Immature natural killer cell (primary cell): ENCODE data around the gene FUT3. TPM values are rescaled to one million over a fixed set of nuclear protein-coding genes. Genes with fewer than 3 reads are reported as not detected.

Source experiments
- DNase-seq, 3 donors: peaks; one replicate each; pipeline ENCODE4 v3.0.0; 2022; ENCODE audit warnings: mixed read lengths in 1 of 3
- H3K27ac Mint-ChIP-seq, 6 donors: one replicate each; pipeline ENCODE4 v1.8.0; 2020; ENCODE audit warnings: mixed read lengths in 6 of 6, mild to moderate bottlenecking in 5 of 6, inconsistent platforms in 4 of 6, moderate library complexity in 3 of 6
- H3K27me3 Mint-ChIP-seq, 3 donors: one replicate each; pipeline ENCODE4 v1.8.0; 2020 to 2021; ENCODE audit warnings: low read depth in 3 of 3, mild to moderate bottlenecking in 3 of 3, mixed read lengths in 3 of 3, moderate library complexity in 3 of 3, inconsistent platforms in 1 of 3
- H3K36me3 Mint-ChIP-seq, 3 donors: one replicate each; pipeline ENCODE4 v1.8.0; 2020; ENCODE audit warnings: mixed read lengths in 3 of 3, inconsistent platforms in 2 of 3, mild to moderate bottlenecking in 2 of 3
- H3K4me1 Mint-ChIP-seq, 2 donors: one replicate each; pipeline ENCODE4 v1.8.0; 2020; ENCODE audit warnings: inconsistent platforms in 2 of 2, mild to moderate bottlenecking in 2 of 2, mixed read lengths in 2 of 2, moderate library complexity in 1 of 2
- H3K4me3 Mint-ChIP-seq, 5 donors: one replicate each; pipeline ENCODE4 v1.8.0; 2020; ENCODE audit warnings: mild to moderate bottlenecking in 5 of 5, mixed read lengths in 5 of 5, inconsistent platforms in 3 of 5, moderate library complexity in 3 of 5
- H3K9me3 Mint-ChIP-seq, 6 donors: one replicate each; pipeline ENCODE4 v1.8.0; 2020; ENCODE audit warnings: mild to moderate bottlenecking in 6 of 6, mixed read lengths in 6 of 6, inconsistent platforms in 4 of 6, moderate library complexity in 3 of 6
- polyA plus RNA-seq, 3 donors: library from polyadenylated mRNA; unstranded; fragments of 300-500 nt; fragmentation: Illumina TruSeq; gene quantifications; one replicate each; pipeline ENCODE4 v1.2.3, GENCODE V29; 2021

Gene FUT3
- polyA plus RNA-seq, 3 donors from 2014 or later = not detected

DNA sequence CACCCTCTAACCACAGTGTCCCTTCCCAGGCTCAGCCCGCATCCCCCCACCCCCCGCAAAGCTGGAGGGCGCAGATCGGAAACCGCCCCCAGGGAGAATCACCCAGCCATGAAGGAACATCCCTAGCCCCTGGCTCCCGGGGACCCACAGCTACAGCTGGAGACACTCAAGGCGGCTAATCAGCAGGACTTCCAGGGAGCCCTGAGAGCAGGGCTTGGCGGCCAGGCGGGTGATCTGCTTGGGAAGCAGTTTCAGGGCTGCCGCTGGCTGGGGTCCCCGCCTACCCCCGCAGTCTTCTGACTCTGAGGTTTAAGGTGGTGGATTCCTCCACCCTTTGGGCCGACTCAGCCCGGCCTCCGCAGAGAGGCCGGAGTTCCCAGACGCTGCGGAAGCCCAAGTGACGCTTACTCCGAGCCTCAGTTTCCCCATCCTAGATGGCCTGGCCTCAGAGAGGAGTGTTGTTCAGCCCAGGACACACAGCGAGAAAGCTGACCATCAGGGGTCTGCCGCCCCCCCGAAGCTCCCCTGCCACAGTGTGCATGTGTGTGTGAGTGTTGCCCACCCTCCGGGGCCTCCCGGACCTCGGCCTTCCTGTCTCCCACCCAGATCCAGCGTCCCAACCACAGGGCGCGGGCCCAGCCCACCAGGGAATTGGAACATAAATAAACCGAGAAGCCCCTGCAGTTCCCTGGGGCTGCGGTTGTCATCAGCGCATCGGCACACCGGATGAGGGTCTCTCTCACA, 21.5 kb downstream of the FUT3 start:
- peak overlapping the region in 2 of 6 donors; percentile 37 to 76 for H3K27ac Mint-ChIP-seq

GRCh38 chr19:5828661-5829566, 22.3 kb downstream of the FUT3 start:
- Mint-ChIP-seq H3K27ac (peak overlapping the region; percentile 87 to 98 (median 92)), H3K27me3 (peaks cover 5 to 18% (median 15%) of the 10 kb centered on the region in 3 donors), H3K4me1 (peaks cover 5 to 21% of the 10 kb centered on the region in 2 donors), H3K4me3 (peak overlapping the region; percentile 89 to 97 (median 93)), H3K9me3 (peaks cover 0 to 1% (median 0%) of the 10 kb centered on the region in 6 donors), H3K36me3 (no peaks in the 10 kb centered on the region)
- no peak for DNase-seq

More for the DNA sequence above, 21.5 kb downstream of the FUT3 start:
- H3K36me3 Mint-ChIP-seq = no peaks in the 10 kb centered on the region
- H3K4me1 Mint-ChIP-seq = peaks cover 5 to 21% of the 10 kb centered on the region in 2 donors
- H3K4me3 Mint-ChIP-seq = peak overlapping the region in 4 of 5 donors; percentile 15 to 57 (median 37)
- no peak for DNase-seq
- peaks cover 0 to 1% (median 0%) of the 10 kb centered on the region in 6 donors for H3K9me3 Mint-ChIP-seq
- peaks cover 5 to 17% (median 16%) of the 10 kb centered on the region in 3 donors for H3K27me3 Mint-ChIP-seq

DNA sequence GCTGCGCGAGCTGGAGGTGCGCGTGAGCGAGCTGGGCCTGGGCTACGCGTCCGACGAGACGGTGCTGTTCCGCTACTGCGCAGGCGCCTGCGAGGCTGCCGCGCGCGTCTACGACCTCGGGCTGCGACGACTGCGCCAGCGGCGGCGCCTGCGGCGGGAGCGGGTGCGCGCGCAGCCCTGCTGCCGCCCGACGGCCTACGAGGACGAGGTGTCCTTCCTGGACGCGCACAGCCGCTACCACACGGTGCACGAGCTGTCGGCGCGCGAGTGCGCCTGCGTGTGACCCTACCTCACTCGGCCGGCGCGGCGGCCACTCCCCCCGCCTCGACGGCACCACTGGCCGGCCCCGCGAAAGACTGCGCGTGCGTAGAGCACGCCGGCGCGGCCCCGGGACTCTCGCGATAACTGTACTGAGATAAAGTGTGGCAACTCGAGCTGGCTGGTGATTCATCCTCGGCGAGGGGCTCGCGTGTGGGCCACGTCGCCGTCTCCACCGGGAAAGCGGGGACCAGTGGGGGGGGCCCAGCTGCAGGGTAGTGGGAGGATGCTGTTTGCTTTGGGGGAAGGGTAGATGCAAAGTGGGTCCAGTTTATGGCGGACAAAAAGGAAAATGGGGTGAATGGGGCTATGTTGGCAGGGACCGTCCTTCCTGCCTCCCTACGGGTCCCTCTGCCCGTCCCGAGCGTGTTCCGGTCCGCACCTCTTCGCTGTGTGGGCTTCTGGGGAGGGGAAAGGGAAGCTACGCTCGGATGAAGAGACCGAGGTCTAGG, 23.2 kb downstream of the FUT3 start:
- Mint-ChIP-seq H3K4me3 (peak overlapping the region; percentile 89 to 97 (median 93)), H3K27ac (peak overlapping the region; percentile 87 to 98 (median 92)), H3K27me3 (peaks cover 5 to 15% (median 13%) of the 10 kb centered on the region in 3 donors), H3K36me3 (no peaks in the 10 kb centered on the region), H3K9me3 (peaks cover 0 to 1% (median 0%) of the 10 kb centered on the region in 6 donors), H3K4me1 (peaks cover 5 to 21% of the 10 kb centered on the region in 2 donors)
- peak; percentile 95 to 96 (median 96) for DNase-seq

- no peaks in the 10 kb centered on the region for H3K36me3 Mint-ChIP-seq
- no peak for DNase-seq
- H3K9me3 Mint-ChIP-seq = peaks cover 0 to 1% (median 0%) of the 10 kb centered on the region in 6 donors
- H3K4me3 Mint-ChIP-seq = peak overlapping the region; percentile 81 to 93 (median 87)
- H3K4me1 Mint-ChIP-seq = peaks cover 5 to 21% of the 10 kb centered on the region in 2 donors
- peak overlapping the region; percentile 80 to 98 (median 88) for H3K27ac Mint-ChIP-seq
- peaks cover 5 to 15% (median 13%) of the 10 kb centered on the region in 3 donors for H3K27me3 Mint-ChIP-seq
Measured at GRCh38 chr19:5827342-5827890, 23.8 kb downstream of the FUT3 start.

DNA sequence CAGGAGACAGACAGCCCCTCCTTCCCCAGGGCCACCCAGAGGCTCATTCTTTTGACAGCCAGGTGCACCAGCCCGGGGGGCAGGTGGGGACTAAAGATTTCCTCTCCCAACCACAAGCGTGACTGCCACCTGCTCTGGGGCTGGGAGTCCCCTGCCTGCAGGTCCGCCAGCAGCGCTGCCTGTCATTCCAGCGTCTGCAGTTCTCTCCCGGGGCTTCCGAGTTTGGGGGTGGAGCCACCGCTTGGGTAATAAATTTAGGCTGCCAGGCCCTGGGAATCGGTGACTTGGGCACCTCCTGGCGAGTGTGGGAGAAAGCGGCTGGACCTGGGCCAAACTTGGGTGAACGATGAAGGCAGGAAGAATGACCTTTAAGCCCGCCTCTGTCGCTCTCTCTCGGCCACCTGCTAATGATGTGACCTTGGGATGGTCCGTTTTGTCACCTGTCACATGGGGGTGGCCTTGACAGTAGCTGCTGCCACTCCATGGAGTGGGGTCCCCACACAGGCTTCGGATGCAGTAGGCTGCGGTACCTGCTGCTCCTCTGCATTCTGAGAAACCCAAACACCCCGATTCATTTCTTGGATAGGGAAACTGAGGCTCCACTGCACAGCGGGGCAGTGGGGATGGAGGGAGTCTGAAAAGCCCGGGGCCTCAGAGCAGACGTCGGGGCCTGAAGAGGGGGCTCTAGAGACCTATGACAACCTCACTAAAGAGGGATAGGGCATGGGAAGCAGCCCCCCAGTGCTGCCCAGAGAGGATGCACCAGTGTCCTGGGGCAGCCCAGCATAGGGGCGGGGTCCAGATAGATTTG, 24.5 kb downstream of the FUT3 start:
- peaks cover 5 to 21% of the 10 kb centered on the region in 2 donors for H3K4me1 Mint-ChIP-seq
- peak overlapping the region; percentile 80 to 98 (median 88) for H3K27ac Mint-ChIP-seq
- H3K27me3 Mint-ChIP-seq = peaks cover 5 to 15% (median 12%) of the 10 kb centered on the region in 3 donors
- no peak for DNase-seq
- peaks cover 0 to 2% (median 0%) of the 10 kb centered on the region in 6 donors for H3K9me3 Mint-ChIP-seq
- no peaks in the 10 kb centered on the region for H3K36me3 Mint-ChIP-seq
- peak overlapping the region; percentile 79 to 87 (median 81) for H3K4me3 Mint-ChIP-seq

GRCh38 chr19:5825178-5825577, 26.1 kb downstream of the FUT3 start:
- Mint-ChIP-seq H3K36me3 (no peaks in the 10 kb centered on the region), H3K9me3 (peaks cover 0 to 6% (median 0%) of the 10 kb centered on the region in 6 donors), H3K27me3 (peaks cover 5 to 14% (median 14%) of the 10 kb centered on the region in 3 donors), H3K4me1 (peaks cover 5 to 20% of the 10 kb centered on the region in 2 donors), H3K27ac (no peak overlapping the region), H3K4me3 (no peak overlapping the region)
- no peak for DNase-seq

- DNase-seq = no peak
- H3K27ac Mint-ChIP-seq = no peak overlapping the region
- no peak overlapping the region for H3K4me3 Mint-ChIP-seq
- H3K27me3 Mint-ChIP-seq = peaks cover 5 to 14% (median 10%) of the 10 kb centered on the region in 3 donors
- peaks cover 5 to 18% of the 10 kb centered on the region in 2 donors for H3K4me1 Mint-ChIP-seq
- H3K36me3 Mint-ChIP-seq = no peaks in the 10 kb centered on the region
- peaks cover 0 to 6% (median 0%) of the 10 kb centered on the region in 6 donors for H3K9me3 Mint-ChIP-seq
Measured at GRCh38 chr19:5824751-5825150, 26.5 kb downstream of the FUT3 start.

DNA sequence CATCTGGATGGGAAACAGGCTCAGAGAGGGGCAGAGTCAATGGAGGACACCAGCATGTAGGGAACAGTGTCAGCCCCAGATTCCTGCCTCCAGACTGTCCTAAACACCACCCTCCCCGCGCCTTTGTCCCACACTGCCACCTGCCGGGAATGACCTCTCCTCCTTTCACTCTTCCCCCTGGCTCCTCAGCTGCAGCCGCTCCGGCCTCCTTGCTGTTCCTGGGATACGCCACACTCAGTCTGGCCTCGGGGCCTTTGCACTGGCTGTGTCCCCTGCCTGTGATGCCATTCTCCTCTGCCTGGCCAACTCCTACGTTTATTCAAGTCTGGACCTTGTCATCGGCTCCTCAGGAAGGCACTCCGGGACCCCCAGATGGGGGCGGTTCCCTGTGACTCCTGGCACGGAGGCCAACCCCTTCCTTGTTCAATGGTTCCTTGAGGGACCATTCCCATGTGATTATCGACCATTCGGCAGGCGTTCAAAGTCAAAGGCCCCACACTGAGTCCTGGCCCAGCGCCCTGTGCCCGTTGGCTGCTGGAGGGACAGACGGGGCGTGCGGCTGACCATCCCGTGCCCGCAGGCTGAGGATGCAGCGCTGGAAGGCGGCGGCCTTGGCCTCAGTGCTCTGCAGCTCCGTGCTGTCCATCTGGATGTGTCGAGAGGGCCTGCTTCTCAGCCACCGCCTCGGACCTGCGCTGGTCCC, 27.5 kb downstream of the FUT3 start:
- no peak for DNase-seq
- H3K4me3 Mint-ChIP-seq = no peak overlapping the region
- H3K27ac Mint-ChIP-seq = no peak overlapping the region
- H3K4me1 Mint-ChIP-seq = peaks cover 5 to 17% of the 10 kb centered on the region in 2 donors
- no peaks in the 10 kb centered on the region for H3K36me3 Mint-ChIP-seq
- peaks cover 0 to 6% (median 0%) of the 10 kb centered on the region in 6 donors for H3K9me3 Mint-ChIP-seq
- H3K27me3 Mint-ChIP-seq = peaks cover 5 to 14% (median 10%) of the 10 kb centered on the region in 3 donors

DNA sequence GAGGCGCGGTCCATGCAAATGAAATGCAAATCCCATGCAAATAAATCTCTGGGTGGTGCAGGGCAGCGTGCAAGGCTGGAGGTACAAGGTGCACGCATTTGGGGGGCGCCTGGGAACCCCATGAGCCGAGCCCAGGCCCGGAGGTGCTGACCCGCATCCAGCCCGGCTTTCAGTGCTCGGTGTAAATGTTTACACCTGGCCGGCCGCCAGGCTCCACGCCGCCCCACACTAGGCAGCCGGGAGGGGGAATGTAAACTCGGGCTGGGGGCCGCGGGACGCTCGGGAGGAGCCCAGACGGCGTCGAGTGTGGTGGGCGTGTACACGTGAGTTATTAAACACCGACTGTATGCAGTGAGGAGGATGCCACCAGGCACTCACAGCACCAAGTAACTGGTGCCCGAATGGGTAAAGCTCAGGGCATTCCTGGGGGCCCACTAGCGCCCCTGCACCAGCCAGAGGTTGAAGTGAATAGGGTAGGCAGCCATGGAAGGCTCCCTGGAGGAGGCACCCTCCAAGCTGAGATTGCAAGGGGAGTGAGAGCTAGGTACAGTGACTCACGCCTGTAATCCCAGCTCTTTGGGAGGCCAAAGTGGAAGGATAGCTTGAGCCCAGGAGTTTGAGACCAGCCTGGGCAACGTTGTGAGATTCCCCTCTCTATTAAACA, 28.9 kb downstream of the FUT3 start:
- Mint-ChIP-seq H3K4me1 (peaks cover 5 to 11% of the 10 kb centered on the region in 2 donors), H3K4me3 (no peak overlapping the region), H3K36me3 (no peaks in the 10 kb centered on the region), H3K9me3 (peaks cover 0 to 6% (median 0%) of the 10 kb centered on the region in 6 donors), H3K27ac (no peak overlapping the region), H3K27me3 (peaks cover 0 to 9% (median 5%) of the 10 kb centered on the region in 3 donors)
- DNase-seq = no peak

DNA sequence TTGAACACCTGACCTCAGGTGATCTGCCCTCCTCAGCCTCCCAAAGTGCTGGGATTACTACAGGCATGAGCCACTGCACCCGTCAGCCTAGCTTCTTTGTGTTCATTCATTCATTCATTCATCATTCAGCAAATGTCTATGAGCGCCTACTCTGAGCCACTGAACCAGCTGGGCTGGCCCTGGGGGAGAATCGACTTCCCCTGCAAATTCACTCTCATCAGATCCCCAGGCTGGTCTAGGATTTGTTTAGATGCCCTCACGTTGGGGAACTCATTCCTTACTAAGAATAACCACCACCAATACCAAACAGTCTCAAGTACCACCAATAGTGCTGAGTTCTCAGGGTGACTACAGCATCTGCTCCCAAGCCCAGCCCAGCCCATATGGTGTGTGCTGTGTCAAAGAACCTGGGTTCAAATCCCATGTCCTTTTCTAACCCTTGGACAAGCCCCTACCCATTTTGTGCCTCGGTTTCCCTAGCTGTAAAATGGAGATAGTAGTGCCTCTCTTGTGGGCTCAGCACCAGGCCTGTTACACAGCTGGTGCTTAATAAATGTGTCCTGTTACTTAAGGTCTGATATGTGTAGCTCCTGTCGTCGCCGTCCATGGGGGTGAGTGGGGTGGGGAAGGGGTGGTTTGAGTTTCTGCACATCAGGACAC, 29.6 kb downstream of the FUT3 start:
- peaks cover 0 to 5% (median 5%) of the 10 kb centered on the region in 3 donors for H3K27me3 Mint-ChIP-seq
- H3K9me3 Mint-ChIP-seq = peaks cover 0 to 6% (median 0%) of the 10 kb centered on the region in 6 donors
- H3K36me3 Mint-ChIP-seq = no peaks in the 10 kb centered on the region
- H3K27ac Mint-ChIP-seq = no peak overlapping the region
- H3K4me3 Mint-ChIP-seq = no peak overlapping the region
- H3K4me1 Mint-ChIP-seq = peaks cover 0 to 4% of the 10 kb centered on the region in 2 donors
- DNase-seq = no peak

GRCh38 chr19:5820785-5821184, 30.5 kb downstream of the FUT3 start:
- peaks cover 0 to 5% (median 5%) of the 10 kb centered on the region in 3 donors for H3K27me3 Mint-ChIP-seq
- peaks cover 0 to 2% of the 10 kb centered on the region in 2 donors for H3K4me1 Mint-ChIP-seq
- no peaks in the 10 kb centered on the region for H3K36me3 Mint-ChIP-seq
- no peak overlapping the region for H3K27ac Mint-ChIP-seq
- no peak overlapping the region for H3K4me3 Mint-ChIP-seq
- peaks cover 0 to 6% (median 0%) of the 10 kb centered on the region in 6 donors for H3K9me3 Mint-ChIP-seq
- no peak for DNase-seq
